ENCODE data around the gene SNAPC4.

Gene SNAPC4, protein sequence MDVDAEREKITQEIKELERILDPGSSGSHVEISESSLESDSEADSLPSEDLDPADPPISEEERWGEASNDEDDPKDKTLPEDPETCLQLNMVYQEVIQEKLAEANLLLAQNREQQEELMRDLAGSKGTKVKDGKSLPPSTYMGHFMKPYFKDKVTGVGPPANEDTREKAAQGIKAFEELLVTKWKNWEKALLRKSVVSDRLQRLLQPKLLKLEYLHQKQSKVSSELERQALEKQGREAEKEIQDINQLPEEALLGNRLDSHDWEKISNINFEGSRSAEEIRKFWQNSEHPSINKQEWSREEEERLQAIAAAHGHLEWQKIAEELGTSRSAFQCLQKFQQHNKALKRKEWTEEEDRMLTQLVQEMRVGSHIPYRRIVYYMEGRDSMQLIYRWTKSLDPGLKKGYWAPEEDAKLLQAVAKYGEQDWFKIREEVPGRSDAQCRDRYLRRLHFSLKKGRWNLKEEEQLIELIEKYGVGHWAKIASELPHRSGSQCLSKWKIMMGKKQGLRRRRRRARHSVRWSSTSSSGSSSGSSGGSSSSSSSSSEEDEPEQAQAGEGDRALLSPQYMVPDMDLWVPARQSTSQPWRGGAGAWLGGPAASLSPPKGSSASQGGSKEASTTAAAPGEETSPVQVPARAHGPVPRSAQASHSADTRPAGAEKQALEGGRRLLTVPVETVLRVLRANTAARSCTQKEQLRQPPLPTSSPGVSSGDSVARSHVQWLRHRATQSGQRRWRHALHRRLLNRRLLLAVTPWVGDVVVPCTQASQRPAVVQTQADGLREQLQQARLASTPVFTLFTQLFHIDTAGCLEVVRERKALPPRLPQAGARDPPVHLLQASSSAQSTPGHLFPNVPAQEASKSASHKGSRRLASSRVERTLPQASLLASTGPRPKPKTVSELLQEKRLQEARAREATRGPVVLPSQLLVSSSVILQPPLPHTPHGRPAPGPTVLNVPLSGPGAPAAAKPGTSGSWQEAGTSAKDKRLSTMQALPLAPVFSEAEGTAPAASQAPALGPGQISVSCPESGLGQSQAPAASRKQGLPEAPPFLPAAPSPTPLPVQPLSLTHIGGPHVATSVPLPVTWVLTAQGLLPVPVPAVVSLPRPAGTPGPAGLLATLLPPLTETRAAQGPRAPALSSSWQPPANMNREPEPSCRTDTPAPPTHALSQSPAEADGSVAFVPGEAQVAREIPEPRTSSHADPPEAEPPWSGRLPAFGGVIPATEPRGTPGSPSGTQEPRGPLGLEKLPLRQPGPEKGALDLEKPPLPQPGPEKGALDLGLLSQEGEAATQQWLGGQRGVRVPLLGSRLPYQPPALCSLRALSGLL (N-terminal part only)

DNA sequence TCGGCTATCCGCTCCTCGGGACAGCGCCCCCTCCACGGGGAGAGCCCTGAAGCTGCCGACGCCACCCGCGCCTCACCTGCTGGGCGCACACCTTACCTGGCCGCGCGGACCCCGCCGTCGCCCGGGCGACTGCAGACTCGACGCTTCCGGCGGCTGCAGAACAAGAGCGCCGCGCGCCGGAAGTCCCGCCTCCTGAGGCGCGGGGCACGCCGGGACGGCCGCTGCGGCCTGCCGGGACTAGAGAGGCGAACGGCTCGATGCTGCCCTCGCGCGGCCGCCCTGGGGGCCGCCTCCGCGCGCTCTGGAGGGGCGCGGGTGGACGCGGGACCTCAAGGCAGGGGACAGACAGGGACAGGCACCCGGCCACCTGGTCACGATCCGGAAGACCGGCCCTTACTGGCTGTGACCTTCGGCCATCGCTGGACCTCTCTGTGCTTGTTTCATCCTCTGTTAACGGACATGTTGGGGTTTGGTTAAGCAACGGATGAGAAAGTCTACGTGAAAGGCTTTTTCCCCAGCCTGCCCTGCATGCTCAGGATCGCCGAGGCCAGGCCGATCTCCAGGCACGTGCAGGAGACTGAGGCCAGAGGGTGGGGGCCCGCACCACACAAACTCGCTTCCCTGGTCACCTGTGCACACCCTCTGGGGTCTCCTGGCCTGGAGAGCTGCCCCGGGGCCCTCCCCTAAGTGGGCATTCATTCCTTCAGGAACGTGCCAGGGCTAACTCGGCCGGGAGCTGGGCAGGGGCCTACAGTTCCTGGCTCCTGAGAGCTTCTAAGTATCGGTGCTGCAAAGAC is at the start of gene SNAPC4:
TSS of gene SNAPC4 (minus strand) at position 133 of the 797 bp plus-strand sequence. CDS start 1,742 bp downstream, outside the sequence.
- TF ChIP-seq POLR2A (IDR thresholded peaks at IDR 0.05; ENCODE audit: low read length) (peak; percentile 53), GATA1 (IDR thresholded peaks at IDR 0.05; ENCODE audit: low read depth, low read length) (no peak)

DNA sequence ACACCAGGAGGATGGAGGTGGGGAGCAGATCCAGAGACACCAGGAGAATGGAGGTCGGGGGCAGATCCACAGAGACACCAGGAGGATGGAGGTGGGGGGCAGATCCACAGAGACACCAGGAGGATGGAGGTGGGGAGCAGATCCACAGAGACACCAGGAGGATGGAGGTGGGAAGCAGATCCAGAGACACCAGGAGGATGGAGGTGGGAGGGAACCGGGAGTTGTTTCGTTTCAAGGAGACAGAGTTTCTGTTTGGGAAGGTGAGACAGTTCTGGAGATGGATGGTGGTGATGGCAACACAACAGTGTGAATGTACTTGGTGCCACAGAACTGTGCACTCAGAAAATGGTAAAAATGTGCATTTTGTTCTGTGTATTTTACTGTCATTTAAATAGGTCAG is 48.7 kb upstream of the SNAPC4 start:
- no peak for DNase-seq

More for the DNA sequence above, at the start of gene SNAPC4:
- peak; percentile 91 to 95 for DNase-seq

DNA sequence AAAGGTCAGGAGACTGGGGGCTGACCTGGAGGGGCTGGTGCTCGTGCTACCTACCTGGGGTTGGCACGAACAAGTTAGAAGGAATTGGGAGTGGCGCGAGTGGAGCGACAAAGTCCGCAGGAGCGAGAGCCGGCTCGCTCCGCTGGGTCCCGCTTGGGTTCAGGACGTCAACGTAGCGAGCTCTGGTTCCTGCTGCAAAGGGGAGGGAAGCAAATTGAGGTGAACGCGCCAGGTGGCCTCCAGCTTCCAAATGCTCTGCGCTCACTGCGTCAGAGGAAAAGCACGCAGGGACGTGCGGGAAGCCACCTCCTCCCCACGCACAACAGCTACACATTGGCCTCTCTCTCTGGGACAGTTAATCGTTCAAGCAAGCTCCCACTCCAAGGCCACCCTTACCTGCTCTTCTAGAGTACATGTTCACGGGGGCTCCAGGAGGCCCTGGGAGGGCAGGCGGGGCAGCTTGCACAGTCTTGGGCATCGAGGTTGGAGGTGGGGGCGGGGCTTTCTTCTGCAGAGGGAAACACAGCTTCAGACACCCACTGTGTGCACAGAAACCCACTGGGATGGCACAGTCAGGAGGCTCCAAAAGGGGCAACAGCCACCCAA is 47.3 kb upstream of the SNAPC4 start:
- no peak for TF ChIP-seq GATA1 (IDR thresholded peaks at IDR 0.05; ENCODE audit: low read depth, low read length)
- TF ChIP-seq POLR2A (IDR thresholded peaks at IDR 0.05; ENCODE audit: low read length): no peak
- no peak for DNase-seq

More for the DNA sequence above, 48.7 kb upstream of the SNAPC4 start:
- TF ChIP-seq GATA1 (IDR thresholded peaks at IDR 0.05; ENCODE audit: low read depth, low read length): no peak
- no peak for TF ChIP-seq POLR2A (IDR thresholded peaks at IDR 0.05; ENCODE audit: low read length)

DNA sequence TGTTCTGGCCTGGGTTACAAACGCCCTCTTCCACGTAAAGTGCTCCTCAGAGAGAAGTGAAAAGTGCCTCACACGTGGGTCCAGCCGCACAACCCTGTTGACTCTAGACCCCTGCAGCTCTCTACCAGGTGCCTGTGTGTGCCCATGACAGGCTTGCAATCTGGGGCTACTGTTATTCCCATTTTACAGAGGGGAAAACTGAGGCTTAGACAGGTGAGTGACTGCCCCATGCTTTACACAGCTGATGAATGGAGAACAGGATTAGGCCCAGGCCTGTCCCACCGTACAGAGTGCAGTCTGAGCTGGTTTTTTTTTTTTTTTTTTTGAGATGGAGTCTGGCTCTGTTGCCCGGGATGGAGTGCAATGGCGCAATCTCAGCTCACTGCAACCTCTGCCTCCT is 45.8 kb upstream of the SNAPC4 start:
- TF ChIP-seq GATA1 (IDR thresholded peaks at IDR 0.05; ENCODE audit: low read depth, low read length) (no peak), POLR2A (IDR thresholded peaks at IDR 0.05; ENCODE audit: low read length) (no peak)
- no peak for DNase-seq

DNA sequence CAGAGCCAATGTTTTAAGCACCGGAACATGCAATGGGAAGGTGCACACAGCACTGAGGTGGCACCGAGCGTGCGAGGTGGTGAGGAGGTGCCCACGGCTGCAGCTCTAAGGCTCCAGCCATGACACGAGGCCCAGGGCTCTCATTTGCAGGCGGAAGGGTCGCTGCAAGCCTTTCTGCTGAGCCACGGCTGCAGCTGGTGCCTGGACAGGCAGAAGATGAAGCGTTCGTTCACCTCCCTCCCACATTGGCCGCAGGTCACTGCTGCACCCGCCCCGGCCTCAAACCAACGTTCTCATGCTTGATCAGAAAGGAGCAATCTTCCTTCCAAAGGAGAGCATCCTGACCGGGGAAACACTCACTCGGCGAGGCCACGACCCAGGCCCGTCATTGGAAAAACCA is 44.1 kb upstream of the SNAPC4 start:
- DNase-seq: no peak
- TF ChIP-seq GATA1 (IDR thresholded peaks at IDR 0.05; ENCODE audit: low read depth, low read length) (no peak), POLR2A (IDR thresholded peaks at IDR 0.05; ENCODE audit: low read length) (no peak)

DNA sequence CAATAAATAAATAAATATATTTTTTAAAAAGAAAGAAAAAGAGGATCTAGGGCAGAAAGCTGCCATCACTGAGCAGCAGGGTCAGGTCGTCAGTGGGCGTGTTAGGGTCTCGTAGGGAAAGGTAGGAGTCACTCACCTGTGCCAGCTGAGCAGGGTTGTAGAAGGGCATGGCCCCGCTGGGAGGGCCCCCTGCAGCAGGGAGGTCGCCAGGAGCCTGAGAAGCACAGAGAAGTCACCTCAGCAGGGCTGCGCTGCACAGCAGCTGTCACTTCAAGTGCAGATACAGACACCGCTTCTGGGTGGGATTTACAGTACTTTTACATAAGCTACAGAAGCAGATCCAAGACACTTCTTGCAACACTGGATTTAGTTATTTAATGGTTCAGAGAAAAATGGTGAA is 43.7 kb upstream of the SNAPC4 start:
- no peak for DNase-seq
- no peak for TF ChIP-seq POLR2A (IDR thresholded peaks at IDR 0.05; ENCODE audit: low read length)
- no peak for TF ChIP-seq GATA1 (IDR thresholded peaks at IDR 0.05; ENCODE audit: low read depth, low read length)

DNA sequence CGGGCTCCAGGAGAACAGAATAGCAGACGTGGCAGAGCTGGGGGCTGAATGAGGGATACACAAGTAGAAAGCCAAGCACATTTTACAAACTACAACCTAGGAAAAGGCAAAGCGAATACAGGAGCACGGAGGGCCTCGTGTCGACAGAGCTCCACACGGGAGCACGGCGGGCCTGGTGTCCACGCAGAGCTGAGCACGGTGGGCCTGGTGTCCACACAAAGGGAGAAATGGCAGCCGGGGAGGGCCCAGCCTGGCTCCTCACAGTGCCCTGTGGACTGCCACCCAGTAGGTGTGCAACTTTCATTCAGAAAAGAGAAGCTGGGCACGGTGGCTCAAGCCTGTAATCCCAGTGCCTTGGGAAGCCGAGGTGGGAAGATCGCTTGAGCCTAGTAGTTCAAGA is 43.1 kb upstream of the SNAPC4 start:
- DNase-seq: no peak
- TF ChIP-seq GATA1 (IDR thresholded peaks at IDR 0.05; ENCODE audit: low read depth, low read length) (no peak), POLR2A (IDR thresholded peaks at IDR 0.05; ENCODE audit: low read length) (no peak)

DNA sequence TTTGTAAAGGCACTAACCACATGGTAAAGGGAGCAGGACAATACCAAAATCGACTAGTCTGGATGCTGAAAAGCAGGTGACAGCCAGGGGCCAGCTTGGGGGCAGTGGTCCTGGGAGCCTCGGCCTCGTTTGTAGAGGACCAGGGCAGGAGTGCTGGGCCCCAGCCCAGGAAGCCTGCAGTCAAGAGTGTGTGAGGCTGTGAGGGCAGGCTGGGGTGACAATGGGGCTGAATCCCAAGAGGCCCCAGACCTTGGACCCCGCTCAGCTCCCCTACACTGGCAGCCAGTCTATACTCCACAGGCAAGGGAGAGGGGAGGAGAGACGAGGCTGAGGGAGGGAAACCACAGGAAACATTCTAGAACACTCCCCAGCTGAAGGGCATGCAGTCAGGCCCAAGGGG is 42.3 kb upstream of the SNAPC4 start:
- DNase-seq: no peak
- no peak for TF ChIP-seq POLR2A (IDR thresholded peaks at IDR 0.05; ENCODE audit: low read length)
- TF ChIP-seq GATA1 (IDR thresholded peaks at IDR 0.05; ENCODE audit: low read depth, low read length): no peak

DNA sequence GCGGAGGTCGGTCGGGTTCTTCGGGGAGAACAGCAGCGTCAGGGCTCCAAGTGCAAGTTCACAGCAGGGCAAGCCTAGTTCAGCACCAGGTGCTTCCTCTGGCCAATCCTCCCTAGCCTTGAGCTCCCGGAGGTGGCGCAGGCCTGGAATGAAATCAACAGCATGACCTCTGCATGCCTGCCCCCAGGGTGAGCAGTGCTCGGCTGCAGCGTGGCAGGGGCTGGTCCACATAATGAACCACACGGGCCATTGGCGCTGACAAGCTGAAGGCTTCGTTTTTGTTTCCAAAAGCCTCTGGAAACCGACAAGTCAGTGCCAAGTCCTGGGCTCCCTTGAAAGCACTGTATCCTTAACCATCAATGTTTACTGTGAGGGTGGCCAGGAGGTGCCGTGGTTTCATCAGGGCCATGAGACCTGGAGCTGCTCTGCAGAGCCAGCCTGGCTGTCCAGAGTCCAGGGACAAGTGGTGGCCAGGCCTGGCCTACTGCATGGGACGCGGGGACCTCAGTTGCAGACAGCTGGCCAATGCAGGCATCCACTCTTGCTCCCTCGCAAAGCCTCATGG is 41.8 kb upstream of the SNAPC4 start:
- TF ChIP-seq POLR2A (IDR thresholded peaks at IDR 0.05; ENCODE audit: low read length) (no peak), GATA1 (IDR thresholded peaks at IDR 0.05; ENCODE audit: low read depth, low read length) (no peak)

DNA sequence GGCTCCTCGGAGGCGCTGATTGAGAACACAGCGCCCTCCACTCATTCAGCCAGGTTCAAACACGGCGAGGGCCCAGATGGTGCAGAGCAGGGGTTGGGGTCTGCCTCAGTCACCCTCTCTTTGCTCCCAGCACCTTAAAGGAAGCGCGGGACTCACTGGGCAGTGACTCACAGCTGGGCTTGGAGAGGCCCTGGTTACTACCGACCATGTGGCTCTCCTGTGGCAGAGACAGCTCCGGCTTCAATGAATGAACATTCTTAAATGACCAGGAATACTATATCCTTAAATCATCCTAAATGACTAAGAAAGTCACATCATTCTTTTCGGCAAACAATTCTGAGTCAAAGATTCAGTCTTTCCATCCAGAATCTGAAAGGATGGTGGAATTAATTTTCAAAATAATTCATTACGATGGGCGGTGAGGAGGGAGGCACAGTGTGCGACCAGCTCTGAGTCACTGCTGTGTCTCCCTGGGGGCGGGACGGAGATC is 41.3 kb upstream of the SNAPC4 start:
- DNase-seq: no peak
- TF ChIP-seq GATA1 (IDR thresholded peaks at IDR 0.05; ENCODE audit: low read depth, low read length): no peak
- no peak for TF ChIP-seq POLR2A (IDR thresholded peaks at IDR 0.05; ENCODE audit: low read length)

More for the DNA sequence above, 41.8 kb upstream of the SNAPC4 start:
- no peak for DNase-seq

DNA sequence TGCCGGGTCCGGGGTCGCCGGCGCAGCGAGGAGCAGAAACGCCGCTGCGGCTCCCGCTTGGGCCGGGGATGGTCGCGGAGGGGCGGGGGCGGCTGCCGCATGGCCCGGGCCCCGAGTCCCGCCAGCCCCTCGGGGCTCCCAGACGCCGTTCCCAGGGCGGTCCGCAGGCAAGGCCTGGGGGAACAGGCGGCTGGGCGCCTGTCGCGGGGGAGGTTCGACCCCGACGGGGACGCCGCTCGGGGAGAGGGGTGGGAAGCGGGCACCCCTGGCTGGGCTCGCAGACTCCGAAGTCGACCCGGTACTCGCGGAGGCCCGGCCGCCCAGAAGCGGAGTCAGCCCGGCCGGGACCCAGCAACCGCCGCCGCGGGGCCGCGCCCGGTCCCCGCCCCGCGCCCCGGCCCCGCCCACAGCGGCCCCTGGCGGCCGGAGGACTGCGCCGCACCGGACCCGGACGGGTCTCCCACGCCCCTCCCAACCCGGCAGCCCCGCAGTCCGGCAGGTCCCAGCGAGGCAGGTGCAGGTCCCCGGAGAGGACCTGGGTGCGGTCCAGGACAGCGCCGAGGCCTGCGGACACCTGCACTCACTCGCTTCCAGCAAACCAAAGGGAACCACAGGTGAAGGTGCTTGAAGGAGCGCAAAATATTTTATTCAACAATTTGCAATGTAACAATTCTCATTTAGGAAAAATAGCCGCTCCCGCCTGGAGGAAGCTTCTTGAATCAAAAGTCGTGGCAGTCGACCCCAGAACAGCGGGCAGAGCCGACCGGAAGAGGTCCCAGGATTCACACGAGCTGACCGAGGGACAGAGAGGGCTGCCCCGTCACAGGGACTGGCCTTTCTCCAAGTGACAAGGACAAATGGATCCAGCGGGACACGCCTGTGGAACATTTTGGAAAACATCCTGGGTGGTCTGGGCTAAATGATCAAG is 39.8 kb upstream of the SNAPC4 start, which contains the start of gene INPP5E:
TSS of gene INPP5E (minus strand) at position 365 of the 928 bp plus-strand sequence. CDS start 426 bp downstream, outside the sequence.
- DNase-seq: peak; percentile 86 to 92
- peak; percentile 28 for TF ChIP-seq POLR2A (IDR thresholded peaks at IDR 0.05; ENCODE audit: low read length)
- no peak for TF ChIP-seq GATA1 (IDR thresholded peaks at IDR 0.05; ENCODE audit: low read depth, low read length)

Measured in erythroblast (primary cell).